ENCODE measurements around the gene GNB4. TPM values are rescaled to one million over a fixed set of nuclear protein-coding genes. Genes with fewer than 3 reads are reported as not detected.

GNB4 gene
- total RNA-seq, 1 donor from 2014 or later, result 56.6 TPM

- Histone ChIP-seq H3K4me1 (no peaks in the 10 kb centered on the region), H3K27ac (no peak overlapping the region), H3K9me3 (no peaks in the 10 kb centered on the region), H3K4me3 (no peak overlapping the region), H3K27me3 (no peaks in the 10 kb centered on the region), H3K36me3 (peaks cover 72% of the 10 kb centered on the region)
- DNase-seq (no peak), ATAC-seq (no peak)
- intact Hi-C loops (cut with DNase I), result no loop called here
- no peak for TF ChIP-seq CTCF (IDR thresholded peaks at IDR 0.05)
Measured at GRCh38 chr3:179398574-179399231, 52.6 kb downstream of the GNB4 start.

GRCh38 chr3:179391906-179392305 lies 59.4 kb downstream of the GNB4 start:
- Histone ChIP-seq H3K36me3 (peaks cover 73% of the 10 kb centered on the region), H3K4me3 (no peak overlapping the region), H3K27me3 (no peaks in the 10 kb centered on the region), H3K9me3 (no peaks in the 10 kb centered on the region), H3K27ac (no peak overlapping the region), H3K4me1 (no peaks in the 10 kb centered on the region)
- intact Hi-C loops (cut with DNase I), result no loop called here
- ATAC-seq (no peak), DNase-seq (no peak)
- TF ChIP-seq CTCF (IDR thresholded peaks at IDR 0.05), result no peak

GRCh38 chr3:179376474-179376873 lies 74.8 kb downstream of the GNB4 start:
- no peak overlapping the region for H3K4me3 ChIP-seq
- H3K27ac ChIP-seq, result no peak overlapping the region
- intact Hi-C loops (cut with DNase I), result no loop called here
- peaks cover 82% of the 10 kb centered on the region for H3K36me3 ChIP-seq
- DNase-seq, result no peak
- no peaks in the 10 kb centered on the region for H3K27me3 ChIP-seq
- H3K4me1 ChIP-seq, result no peaks in the 10 kb centered on the region
- no peaks in the 10 kb centered on the region for H3K9me3 ChIP-seq
- TF ChIP-seq CTCF (IDR thresholded peaks at IDR 0.05), result no peak
- ATAC-seq, result no peak

- Histone ChIP-seq H3K4me3 (no peak overlapping the region), H3K27ac (no peak overlapping the region), H3K27me3 (no peaks in the 10 kb centered on the region), H3K36me3 (peaks cover 82% of the 10 kb centered on the region), H3K9me3 (no peaks in the 10 kb centered on the region), H3K4me1 (no peaks in the 10 kb centered on the region)
- intact Hi-C loops (cut with DNase I), result no loop called here
- no peak for TF ChIP-seq CTCF (IDR thresholded peaks at IDR 0.05)
- ATAC-seq, result no peak
- no peak for DNase-seq
Measured at GRCh38 chr3:179375091-179375999, 75.9 kb downstream of the GNB4 start.

- DNase-seq, result no peak
- H3K4me3 ChIP-seq, result no peak overlapping the region
- H3K27ac ChIP-seq, result no peak overlapping the region
- no peaks in the 10 kb centered on the region for H3K9me3 ChIP-seq
- no peak for TF ChIP-seq CTCF (IDR thresholded peaks at IDR 0.05)
- H3K27me3 ChIP-seq, result no peaks in the 10 kb centered on the region
- peaks cover 82% of the 10 kb centered on the region for H3K36me3 ChIP-seq
- intact Hi-C loops (cut with DNase I), result no loop called here
- H3K4me1 ChIP-seq, result no peaks in the 10 kb centered on the region
- ATAC-seq, result no peak
Measured at GRCh38 chr3:179373938-179374337, 77.3 kb downstream of the GNB4 start.

Measured in upper lobe of right lung (tissue), 1 donor.